ENCODE results near the gene COL27A1.
"Not testable (repeated sequence)": the region's sequence is repeated elsewhere in the genome, so short reads cannot be mapped to it uniquely, and the experiment has no call there.

GRCh38 chr9:114320710-114321109, 165.4 kb downstream of the COL27A1 start:
- TF ChIP-seq CTCF, POLR2A (IDR thresholded peaks at IDR 0.05): not testable (repeated sequence)
